ENCODE results near the gene GLP1R. TPM values are rescaled to one million over a fixed set of nuclear protein-coding genes. Genes with fewer than 3 reads are reported as not detected.
"Not testable (repeated sequence)": the region's sequence is repeated elsewhere in the genome, so short reads cannot be mapped to it uniquely, and the experiment has no call there.

GLP1R gene
- total and polyA plus RNA-seq, 3 donors from 2014 or later = 0.09 to 0.55 (median 0.31) TPM

DNA sequence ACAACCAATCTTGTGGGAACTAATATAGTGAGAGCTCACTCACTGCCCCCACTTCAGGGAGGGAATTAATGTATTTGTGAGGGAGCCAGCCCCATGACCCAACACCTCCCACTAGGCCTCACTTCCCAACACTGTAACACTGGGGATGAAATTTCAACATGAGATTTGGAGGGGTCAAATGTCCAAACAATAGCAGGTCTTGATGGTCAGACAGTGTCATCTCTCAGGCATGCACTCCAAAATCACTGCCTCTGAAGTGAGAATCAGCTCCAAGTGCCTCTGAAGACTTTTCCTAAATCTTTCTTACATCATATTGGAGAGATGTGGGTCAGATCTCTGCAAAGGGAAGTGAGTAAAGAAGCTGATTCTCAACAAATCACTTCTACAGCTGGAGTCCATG lies 80.3 kb downstream of the GLP1R start:
- Histone ChIP-seq H3K4me1 (no peaks in the 10 kb centered on the region), H3K4me3 (no peak overlapping the region), H3K27ac (no peak overlapping the region), H3K9me3 (no peaks in the 10 kb centered on the region), H3K36me3 (ENCODE audit: low read depth, missing control alignments) (no peaks in the 10 kb centered on the region), H3K27me3 (no peaks in the 10 kb centered on the region)
- DNase-seq = no peak
- no peak for TF ChIP-seq POLR2A (IDR thresholded peaks at IDR 0.05)
- TF ChIP-seq, protein P1, sequence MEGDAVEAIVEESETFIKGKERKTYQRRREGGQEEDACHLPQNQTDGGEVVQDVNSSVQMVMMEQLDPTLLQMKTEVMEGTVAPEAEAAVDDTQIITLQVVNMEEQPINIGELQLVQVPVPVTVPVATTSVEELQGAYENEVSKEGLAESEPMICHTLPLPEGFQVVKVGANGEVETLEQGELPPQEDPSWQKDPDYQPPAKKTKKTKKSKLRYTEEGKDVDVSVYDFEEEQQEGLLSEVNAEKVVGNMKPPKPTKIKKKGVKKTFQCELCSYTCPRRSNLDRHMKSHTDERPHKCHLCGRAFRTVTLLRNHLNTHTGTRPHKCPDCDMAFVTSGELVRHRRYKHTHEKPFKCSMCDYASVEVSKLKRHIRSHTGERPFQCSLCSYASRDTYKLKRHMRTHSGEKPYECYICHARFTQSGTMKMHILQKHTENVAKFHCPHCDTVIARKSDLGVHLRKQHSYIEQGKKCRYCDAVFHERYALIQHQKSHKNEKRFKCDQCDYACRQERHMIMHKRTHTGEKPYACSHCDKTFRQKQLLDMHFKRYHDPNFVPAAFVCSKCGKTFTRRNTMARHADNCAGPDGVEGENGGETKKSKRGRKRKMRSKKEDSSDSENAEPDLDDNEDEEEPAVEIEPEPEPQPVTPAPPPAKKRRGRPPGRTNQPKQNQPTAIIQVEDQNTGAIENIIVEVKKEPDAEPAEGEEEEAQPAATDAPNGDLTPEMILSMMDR (IDR thresholded peaks at IDR 0.05) = no peak
- intact Hi-C loops (cut with DNase I; ENCODE audit: low total_unique reads) = no loop called here

DNA sequence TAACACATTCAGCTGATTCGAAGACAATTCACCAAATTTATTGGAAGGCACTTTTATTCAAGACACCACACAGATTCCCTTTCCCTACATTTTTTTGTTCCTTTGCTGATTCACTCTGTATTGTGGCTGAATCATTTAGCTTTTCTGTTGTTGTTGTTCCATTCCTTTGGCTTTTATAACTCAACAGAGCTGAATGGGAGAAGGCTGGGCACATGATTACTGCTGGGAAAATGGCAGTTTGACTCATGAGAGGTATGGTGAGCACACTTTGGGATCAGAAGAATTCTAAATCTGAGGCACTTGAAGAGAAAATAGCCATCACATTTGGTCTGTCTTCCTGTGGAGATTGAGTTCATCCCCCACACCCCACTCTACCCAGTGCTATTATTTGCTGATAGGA lies 82.1 kb downstream of the GLP1R start:
- TF ChIP-seq POLR2A (IDR thresholded peaks at IDR 0.05) = no peak
- TF ChIP-seq, protein P1 (IDR thresholded peaks at IDR 0.05) = no peak

DNA sequence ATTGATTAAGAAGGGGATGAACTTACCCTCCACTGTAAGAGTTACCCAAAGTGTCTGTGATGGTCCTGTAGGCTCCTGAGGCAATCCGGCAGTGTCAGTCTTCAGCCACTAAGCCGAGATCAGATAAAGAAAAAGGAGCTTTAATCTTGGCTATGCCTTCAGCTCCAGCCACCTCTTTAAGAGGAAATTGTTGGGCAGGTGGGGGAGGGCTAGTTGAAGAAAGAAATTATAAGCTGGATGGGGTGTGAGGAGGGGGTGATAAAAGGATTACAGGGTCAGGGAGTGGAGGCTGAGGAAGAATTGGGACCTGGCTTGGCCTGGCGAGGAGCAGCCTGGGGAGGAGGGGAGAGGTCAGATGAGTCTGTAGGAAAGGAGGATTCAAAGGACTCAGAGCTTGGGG lies 86.2 kb downstream of the GLP1R start:
- H3K27ac ChIP-seq; H3K4me1 ChIP-seq; DNase-seq; H3K27me3 ChIP-seq; H3K9me3 ChIP-seq; intact Hi-C loops (cut with DNase I; ENCODE audit: low total_unique reads); H3K4me3 ChIP-seq; H3K36me3 ChIP-seq (ENCODE audit: low read depth, missing control alignments): not testable (repeated sequence)
- 63 to 76% methylated on average over 3 of the region's 3 CpGs for WGBS, 2 donors

More for the DNA sequence above, 82.1 kb downstream of the GLP1R start:
- Histone ChIP-seq H3K27ac (no peak overlapping the region), H3K4me3 (no peak overlapping the region), H3K4me1 (no peaks in the 10 kb centered on the region), H3K9me3 (no peaks in the 10 kb centered on the region), H3K27me3 (no peaks in the 10 kb centered on the region), H3K36me3 (ENCODE audit: low read depth, missing control alignments) (no peaks in the 10 kb centered on the region)
- intact Hi-C loops (cut with DNase I; ENCODE audit: low total_unique reads) = no loop called here
- WGBS, 2 donors = 90 to 94% methylated on average over 1 of the region's 1 CpG
- no peak for DNase-seq

DNA sequence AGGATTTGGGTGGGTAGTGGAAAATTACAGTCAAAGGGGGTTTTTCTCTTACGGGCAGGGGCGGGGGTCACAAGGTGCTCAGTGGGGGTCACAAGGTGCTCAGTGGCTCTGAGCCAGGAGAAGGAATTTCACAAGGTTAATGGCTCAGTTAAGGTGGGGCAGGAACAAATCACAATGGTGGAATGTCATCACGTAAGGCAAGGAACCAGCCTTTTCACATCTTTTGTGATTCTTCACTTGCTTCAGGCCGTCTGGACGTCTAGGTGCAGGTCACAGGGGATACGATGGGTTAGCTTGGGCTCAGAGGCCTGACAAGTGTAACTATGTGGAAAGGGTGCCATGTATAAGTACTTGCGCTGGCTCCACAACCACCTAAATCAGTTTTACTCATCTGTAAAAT lies 87.6 kb downstream of the GLP1R start:
- DNase-seq; H3K4me3 ChIP-seq; H3K36me3 ChIP-seq (ENCODE audit: low read depth, missing control alignments); H3K9me3 ChIP-seq; intact Hi-C loops (cut with DNase I; ENCODE audit: low total_unique reads); H3K27ac ChIP-seq; H3K4me1 ChIP-seq; H3K27me3 ChIP-seq: not testable (repeated sequence)
- WGBS, 2 donors = 80 to 83% methylated on average over 7 of the region's 7 CpGs

DNA sequence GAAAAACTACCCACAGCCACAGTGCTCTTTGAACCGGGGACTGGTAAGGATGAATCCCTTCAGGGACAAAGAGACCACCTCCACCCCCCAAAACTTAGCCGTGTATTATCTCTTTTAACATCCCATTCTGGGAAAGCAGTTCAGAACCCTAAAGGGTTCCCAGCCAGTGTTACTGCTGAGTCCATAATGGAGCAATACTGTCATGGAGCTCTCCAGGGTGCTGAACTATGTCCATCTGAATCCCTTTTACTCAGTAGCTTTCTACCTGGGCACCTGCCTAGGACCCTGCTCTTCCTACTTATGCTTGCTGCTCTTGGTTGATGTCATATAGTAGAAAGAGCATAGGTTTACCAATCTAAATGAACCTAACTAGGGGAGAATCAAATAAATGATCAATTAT lies 88.7 kb downstream of the GLP1R start:
- intact Hi-C loops (cut with DNase I; ENCODE audit: low total_unique reads) = no loop called here
- peak; percentile 37 for DNase-seq
- H3K4me3 ChIP-seq = no peak overlapping the region
- 8 to 25% methylated on average over 2 of the region's 2 CpGs for WGBS, 2 donors
- no peaks in the 10 kb centered on the region for H3K27me3 ChIP-seq
- no peak overlapping the region for H3K27ac ChIP-seq
- H3K9me3 ChIP-seq = no peaks in the 10 kb centered on the region
- no peaks in the 10 kb centered on the region for H3K36me3 ChIP-seq (ENCODE audit: low read depth, missing control alignments)
- H3K4me1 ChIP-seq = no peaks in the 10 kb centered on the region
- TF ChIP-seq, protein P1 (IDR thresholded peaks at IDR 0.05) = no peak
- TF ChIP-seq POLR2A (IDR thresholded peaks at IDR 0.05) = no peak

Other genes with a start within 250 kb of the GLP1R start
- gene SAYSD1, start 66.4 kb downstream of the GLP1R start, total RNA-seq = 10 to 100 TPM; 57.2 to 68.4 TPM
- gene SAYSD1, start 66.4 kb downstream of the GLP1R start, polyA plus RNA-seq (ENCODE audit: insufficient read depth, low read depth, low replicate concordance) = 122 TPM
- 1 to 10 TPM; 1.6 to 2.0 TPM for gene KCNK5, start 180.7 kb downstream of the GLP1R start, total RNA-seq
- gene KCNK5, start 180.7 kb downstream of the GLP1R start, polyA plus RNA-seq (ENCODE audit: insufficient read depth, low read depth, low replicate concordance) = 2.3 TPM